ENCODE measurements around the gene PSMB7.

PSMB7 gene

GRCh38 chr9:124334568-124335319 is 80.5 kb downstream of the PSMB7 start:
- TF ChIP-seq EZH2phosphoT487 (IDR thresholded peaks at IDR 0.05; ENCODE audit: low read depth) (no peak), CTCF (IDR thresholded peaks at IDR 0.05; ENCODE audit: low read depth, low read length) (no peak)
- Histone ChIP-seq H3K4me2 (ENCODE audit: low read length) (no peak overlapping the region), H3K9ac (ENCODE audit: low read length) (no peak overlapping the region), H3K27ac (ENCODE audit: low read length) (no peak overlapping the region), H3K79me2 (ENCODE audit: low read length) (no peaks in the 10 kb centered on the region), H3K4me3 (ENCODE audit: low read length) (no peak overlapping the region), H3K4me1 (ENCODE audit: low read length) (no peaks in the 10 kb centered on the region), H3K36me3 (replicated peaks; ENCODE audit: low read depth, low read length) (peaks cover 66% of the 10 kb centered on the region), H3K9me3 (ENCODE audit: insufficient read depth, low read length) (no peaks in the 10 kb centered on the region), H4K20me1 (ENCODE audit: insufficient read depth, low read length) (peaks cover 7% of the 10 kb centered on the region; the same call in 1 of the 2 replicates), H2AFZ (ENCODE audit: low read depth, low read length) (no peak overlapping the region), H3K27me3 (ENCODE audit: low read depth, low read length) (no peaks in the 10 kb centered on the region)

GRCh38 chr9:124333203-124333579 is 82.1 kb downstream of the PSMB7 start:
- H3K27me3 ChIP-seq (ENCODE audit: low read depth, low read length): no peaks in the 10 kb centered on the region
- H3K36me3 ChIP-seq (replicated peaks; ENCODE audit: low read depth, low read length): peaks cover 70% of the 10 kb centered on the region
- no peak overlapping the region for H2AFZ ChIP-seq (ENCODE audit: low read depth, low read length)
- no peaks in the 10 kb centered on the region for H3K9me3 ChIP-seq (ENCODE audit: insufficient read depth, low read length)
- H4K20me1 ChIP-seq (ENCODE audit: insufficient read depth, low read length): peaks cover 11% of the 10 kb centered on the region; the same call in 1 of the 2 replicates
- no peak overlapping the region for H3K4me3 ChIP-seq (ENCODE audit: low read length)
- H3K27ac ChIP-seq (ENCODE audit: low read length): no peak overlapping the region
- no peak for TF ChIP-seq EZH2phosphoT487 (IDR thresholded peaks at IDR 0.05; ENCODE audit: low read depth)
- no peaks in the 10 kb centered on the region for H3K4me1 ChIP-seq (ENCODE audit: low read length)
- H3K9ac ChIP-seq (ENCODE audit: low read length): no peak overlapping the region
- H3K4me2 ChIP-seq (ENCODE audit: low read length): no peak overlapping the region
- H3K79me2 ChIP-seq (ENCODE audit: low read length): no peaks in the 10 kb centered on the region

GRCh38 chr9:124332361-124333202 is 82.7 kb downstream of the PSMB7 start:
- Histone ChIP-seq H3K4me1 (ENCODE audit: low read length) (no peaks in the 10 kb centered on the region), H3K9ac (ENCODE audit: low read length) (no peak overlapping the region), H3K27ac (ENCODE audit: low read length) (no peak overlapping the region), H3K79me2 (ENCODE audit: low read length) (no peaks in the 10 kb centered on the region), H4K20me1 (ENCODE audit: insufficient read depth, low read length) (peaks cover 10% of the 10 kb centered on the region; the same call in 1 of the 2 replicates), H2AFZ (ENCODE audit: low read depth, low read length) (no peak overlapping the region), H3K27me3 (ENCODE audit: low read depth, low read length) (no peaks in the 10 kb centered on the region), H3K4me2 (ENCODE audit: low read length) (no peak overlapping the region), H3K36me3 (replicated peaks; ENCODE audit: low read depth, low read length) (peaks cover 70% of the 10 kb centered on the region), H3K9me3 (ENCODE audit: insufficient read depth, low read length) (no peaks in the 10 kb centered on the region), H3K4me3 (ENCODE audit: low read length) (no peak overlapping the region)
- no peak for TF ChIP-seq CTCF (IDR thresholded peaks at IDR 0.05; ENCODE audit: low read depth, low read length)
- TF ChIP-seq EZH2phosphoT487 (IDR thresholded peaks at IDR 0.05; ENCODE audit: low read depth): no peak

GRCh38 chr9:124331580-124331979 is 83.7 kb downstream of the PSMB7 start:
- TF ChIP-seq CTCF (IDR thresholded peaks at IDR 0.05; ENCODE audit: low read depth, low read length): no peak
- no peak for TF ChIP-seq EZH2phosphoT487 (IDR thresholded peaks at IDR 0.05; ENCODE audit: low read depth)
- Histone ChIP-seq H2AFZ (ENCODE audit: low read depth, low read length) (no peak overlapping the region), H3K27ac (ENCODE audit: low read length) (no peak overlapping the region), H3K9me3 (ENCODE audit: insufficient read depth, low read length) (no peaks in the 10 kb centered on the region), H3K4me1 (ENCODE audit: low read length) (no peaks in the 10 kb centered on the region), H3K9ac (ENCODE audit: low read length) (no peak overlapping the region), H3K79me2 (ENCODE audit: low read length) (no peaks in the 10 kb centered on the region), H3K4me3 (ENCODE audit: low read length) (no peak overlapping the region), H4K20me1 (ENCODE audit: insufficient read depth, low read length) (peaks cover 7% of the 10 kb centered on the region; the same call in 1 of the 2 replicates), H3K36me3 (replicated peaks; ENCODE audit: low read depth, low read length) (peaks cover 72% of the 10 kb centered on the region), H3K27me3 (ENCODE audit: low read depth, low read length) (no peaks in the 10 kb centered on the region), H3K4me2 (ENCODE audit: low read length) (no peak overlapping the region)
